Ectodermal cell (in vitro differentiated cells): ENCODE data around the gene NCAPH2. TPM values are rescaled to one million over a fixed set of nuclear protein-coding genes. Genes with fewer than 3 reads are reported as not detected.

Source experiments
- H3K27ac ChIP-seq: 2 replicates; pipeline ENCODE4 v1.7.0; 2013; ENCODE audit warnings: mild to moderate bottlenecking, low read depth, low read length; ENCODE audit not compliant: insufficient read depth, poor library complexity, severe bottlenecking
- H3K27me3 ChIP-seq: 2 replicates; pipeline ENCODE4 v1.7.0; 2013; ENCODE audit warnings: mild to moderate bottlenecking, low read length; ENCODE audit not compliant: insufficient read depth, control insufficient read depth, poor library complexity, severe bottlenecking
- H3K36me3 ChIP-seq: one replicate; pipeline ENCODE4 v1.7.0; 2013; ENCODE audit warnings: low read length; ENCODE audit not compliant: control insufficient read depth, insufficient read depth
- H3K4me1 ChIP-seq: one replicate; pipeline ENCODE4 v1.7.0; 2013; ENCODE audit warnings: low read length; ENCODE audit not compliant: control insufficient read depth, insufficient read depth
- H3K4me3 ChIP-seq: 2 replicates; pipeline ENCODE4 v1.7.0; 2013; ENCODE audit warnings: low read depth, low read length, control low read depth; ENCODE audit not compliant: insufficient read depth
- H3K9me3 ChIP-seq: 2 replicates; pipeline ENCODE4 v1.7.0; 2013; ENCODE audit warnings: mild to moderate bottlenecking, low read length, moderate library complexity; ENCODE audit not compliant: control insufficient read depth
- WGBS, 2 experiments: methylation state at CpG; one replicate each; pipeline ENCODE4 v1.1.7; 2013; ENCODE audit warnings: missing lambda C conversion rate in 2 of 2; 5-methylcytosine and 5-hydroxymethylcytosine counted together
- polyA plus RNA-seq, 4 experiments: library from polyadenylated mRNA; stranded (reverse); fragments of 50-300 nt; gene quantifications; one replicate each; pipeline ENCODE4 v1.2.3, GENCODE V29; 2013

NCAPH2 gene
- 70.4 TPM for polyA plus RNA-seq (2013, experiment 1 of 4)
- polyA plus RNA-seq (2013, experiment 2 of 4), result 65.5 TPM
- polyA plus RNA-seq (2013, experiment 3 of 4), result 46.2 TPM
- 43.7 TPM for polyA plus RNA-seq (2013, experiment 4 of 4)

DNA sequence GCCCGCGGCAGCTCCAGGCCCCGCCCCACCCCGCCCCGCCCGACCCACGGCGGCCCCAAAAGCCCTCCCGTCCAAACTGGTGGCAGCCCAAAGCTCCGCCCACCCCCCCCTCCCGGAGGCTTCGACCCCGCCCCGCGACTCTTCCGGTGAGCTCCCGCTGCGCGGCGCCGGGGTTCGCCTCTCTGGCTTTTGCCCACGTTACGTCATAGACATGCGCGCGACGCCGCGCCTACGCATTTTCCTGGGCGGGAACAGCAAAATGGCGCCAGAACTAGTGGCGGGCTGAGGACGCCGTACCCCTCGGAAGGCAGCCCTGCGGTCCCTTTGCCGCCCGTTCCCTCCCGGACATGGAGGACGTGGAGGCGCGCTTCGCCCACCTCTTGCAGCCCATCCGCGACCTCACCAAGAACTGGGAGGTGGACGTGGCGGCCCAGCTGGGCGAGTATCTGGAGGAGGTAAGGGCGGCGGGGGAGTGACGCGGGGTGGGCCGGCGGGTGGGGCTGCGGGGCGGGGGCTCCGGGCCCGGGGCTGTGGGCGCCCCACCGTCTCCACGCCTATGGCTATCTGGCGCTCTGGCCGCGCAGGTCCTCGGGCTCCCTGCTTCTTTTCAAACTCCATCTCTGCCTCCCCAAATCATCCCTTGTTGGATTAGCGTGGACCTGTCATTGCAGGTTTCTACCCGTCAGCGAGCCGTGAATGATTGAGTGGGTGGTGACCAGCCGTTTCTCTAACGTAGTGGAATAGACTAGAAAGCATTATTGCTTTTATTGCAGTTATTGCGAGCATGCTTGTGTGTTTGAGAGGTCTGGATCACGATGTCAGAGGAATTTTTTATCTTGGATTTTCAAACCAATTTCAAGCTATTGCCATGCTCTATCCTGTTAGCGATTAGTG, at the start of gene NCAPH2:
TSS of gene NCAPH2 (plus strand) at position 234 of the 894 bp plus-strand sequence. CDS start at position 348, 114 bp downstream.
- no peaks in the 10 kb centered on the region for H3K27me3 ChIP-seq
- H3K36me3 ChIP-seq, result peaks cover 4% of the 10 kb centered on the region

DNA sequence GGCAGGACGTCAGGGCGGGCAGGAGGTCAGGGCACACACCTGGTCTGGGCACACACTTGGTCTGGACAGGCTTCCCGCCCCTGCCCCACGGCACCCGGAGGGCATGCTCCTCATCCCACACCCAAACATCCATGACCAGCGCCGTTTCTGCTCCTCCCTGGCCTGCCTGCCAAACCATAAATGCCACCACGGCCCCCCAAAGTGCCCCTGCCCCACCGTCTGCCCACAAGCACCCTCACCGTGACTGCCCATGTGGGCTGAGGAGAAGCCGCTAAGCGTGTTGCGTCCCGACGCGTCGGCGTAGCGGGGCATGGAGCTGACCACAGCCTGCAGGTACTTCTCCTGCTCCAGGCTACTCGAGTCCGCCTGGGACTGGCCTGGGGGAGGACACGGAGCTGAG, 49.0 kb upstream of the NCAPH2 start:
- no peak overlapping the region for H3K4me3 ChIP-seq
- no peaks in the 10 kb centered on the region for H3K4me1 ChIP-seq
- peaks cover 49% of the 10 kb centered on the region for H3K36me3 ChIP-seq
- no peaks in the 10 kb centered on the region for H3K9me3 ChIP-seq
- no peaks in the 10 kb centered on the region for H3K27me3 ChIP-seq
- no peak overlapping the region for H3K27ac ChIP-seq
- 96 to 97% methylated on average over 22 of the region's 22 CpGs for WGBS, 2 experiments

More for the DNA sequence above, at the start of gene NCAPH2:
- peak within 1 kb of the TSS; percentile 95 for H3K4me3 ChIP-seq
- 1% methylated on average over 70 to 76 of the region's 76 CpGs for WGBS, 2 experiments
- peaks cover 9% of the 10 kb centered on the region for H3K4me1 ChIP-seq
- H3K9me3 ChIP-seq, result no peaks in the 10 kb centered on the region
- peak within 1 kb of the TSS; percentile 93 for H3K27ac ChIP-seq

DNA sequence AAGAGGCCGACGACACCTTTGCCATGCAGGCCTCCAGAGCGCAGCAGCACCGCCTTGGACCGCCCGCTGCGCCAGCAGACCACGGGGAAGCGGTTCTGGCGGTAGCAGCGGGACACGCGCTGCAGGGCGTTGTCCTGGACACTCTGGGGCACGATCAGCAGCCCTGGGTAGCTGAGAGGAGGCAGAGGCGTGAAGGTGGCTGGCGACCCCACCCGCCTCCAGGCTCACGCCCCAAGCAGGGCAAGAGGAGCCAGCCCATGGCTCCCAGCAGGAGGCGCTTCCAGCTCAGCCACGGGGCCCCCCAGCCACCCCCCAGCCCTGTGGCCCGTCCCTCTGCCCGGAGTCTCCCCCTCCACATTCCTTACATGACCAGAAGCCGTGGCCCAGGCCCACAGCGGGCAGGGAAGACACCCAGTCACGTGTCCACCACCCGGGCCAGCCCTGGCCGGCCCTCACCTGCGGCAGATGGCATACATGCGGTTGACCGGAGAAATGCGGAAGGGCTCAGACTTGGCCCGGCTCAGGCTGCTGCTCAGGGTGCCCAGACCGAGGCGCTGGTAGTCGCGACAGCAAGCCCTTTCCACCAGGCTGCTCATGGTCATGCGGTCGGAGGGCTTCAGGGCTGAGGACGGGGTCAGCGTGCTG, 48.4 kb upstream of the NCAPH2 start:
- peaks cover 45% of the 10 kb centered on the region for H3K36me3 ChIP-seq
- no peak overlapping the region for H3K4me3 ChIP-seq
- H3K9me3 ChIP-seq, result no peaks in the 10 kb centered on the region
- H3K27ac ChIP-seq, result no peak overlapping the region
- 95 to 96% methylated on average over 41 of the region's 41 CpGs for WGBS, 2 experiments
- no peaks in the 10 kb centered on the region for H3K27me3 ChIP-seq
- no peaks in the 10 kb centered on the region for H3K4me1 ChIP-seq

DNA sequence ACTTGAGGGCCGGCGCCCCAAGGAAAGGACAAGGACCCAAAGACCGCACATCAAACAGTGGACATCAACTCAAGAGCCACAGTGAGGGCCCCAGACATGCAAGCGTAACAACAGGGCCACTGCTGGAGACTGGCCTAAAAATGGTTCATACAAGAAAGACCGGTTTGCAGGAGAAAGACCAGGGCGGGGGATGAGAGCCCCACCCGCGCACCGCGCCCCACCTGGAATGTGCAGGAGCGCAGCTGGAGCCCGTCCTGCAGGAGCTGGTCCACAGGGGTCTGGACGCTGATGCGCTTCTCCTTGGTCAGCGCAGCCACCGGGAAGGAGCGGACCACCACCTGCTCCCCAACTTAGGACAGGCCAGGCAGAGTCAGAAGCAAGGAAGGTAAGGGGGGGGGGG, 47.1 kb upstream of the NCAPH2 start:
- no peak overlapping the region for H3K27ac ChIP-seq
- H3K27me3 ChIP-seq, result no peaks in the 10 kb centered on the region
- no peaks in the 10 kb centered on the region for H3K4me1 ChIP-seq
- H3K9me3 ChIP-seq, result no peaks in the 10 kb centered on the region
- H3K36me3 ChIP-seq, result peaks cover 57% of the 10 kb centered on the region
- no peak overlapping the region for H3K4me3 ChIP-seq
- WGBS, 2 experiments, result 96 to 97% methylated on average over 17 of the region's 17 CpGs

DNA sequence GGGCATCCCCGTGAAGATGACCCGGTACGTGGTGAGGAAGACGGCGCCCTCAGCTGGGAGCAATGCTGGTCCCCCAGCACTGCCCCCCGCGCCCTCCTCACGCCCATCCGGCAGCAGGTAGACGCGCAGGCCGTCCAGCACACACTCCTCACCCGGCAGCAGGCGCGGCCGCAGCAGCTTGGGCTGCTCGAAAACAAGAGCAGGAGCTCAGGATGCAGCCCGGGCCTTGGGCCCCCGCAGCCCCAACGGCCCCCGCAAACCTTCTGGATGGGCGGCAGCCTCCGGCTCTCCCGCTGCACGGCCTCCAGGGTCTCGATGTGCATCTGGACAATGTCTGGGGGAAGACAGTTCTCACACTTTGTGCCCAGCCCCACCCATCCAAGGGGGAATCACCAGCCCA, 46.5 kb upstream of the NCAPH2 start:
- Histone ChIP-seq H3K27ac (no peak overlapping the region), H3K4me1 (no peaks in the 10 kb centered on the region), H3K9me3 (no peaks in the 10 kb centered on the region), H3K27me3 (no peaks in the 10 kb centered on the region), H3K36me3 (peaks cover 63% of the 10 kb centered on the region), H3K4me3 (no peak overlapping the region)
- WGBS, 2 experiments, result 96 to 97% methylated on average over 26 of the region's 26 CpGs

DNA sequence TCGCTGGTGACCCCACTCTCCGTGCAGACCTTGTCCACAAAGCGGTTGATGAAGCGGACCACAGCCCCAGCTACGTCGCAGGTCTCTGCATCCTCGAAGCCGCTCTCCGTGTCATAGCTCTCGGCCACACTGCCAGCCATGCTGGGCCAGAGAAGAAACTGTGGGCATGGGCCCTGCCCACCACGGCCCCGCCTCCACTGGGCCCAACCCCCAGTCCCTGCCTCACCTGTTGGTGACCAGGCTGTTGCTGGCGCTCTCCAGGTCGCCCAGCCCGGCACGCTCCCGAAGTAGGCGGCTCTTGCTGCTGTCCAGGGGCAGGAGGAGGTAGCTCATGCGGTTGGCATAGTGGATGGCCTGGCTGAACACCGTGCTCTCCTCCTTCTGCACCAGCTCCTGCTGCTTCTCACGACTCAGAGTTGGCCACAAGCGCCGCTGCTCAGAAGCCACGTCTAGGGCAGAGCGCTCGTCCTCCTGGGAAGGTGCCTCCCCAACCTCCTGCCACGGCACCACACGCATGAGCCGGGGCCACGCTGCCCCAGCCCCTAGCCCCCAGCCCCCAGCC, 46.0 kb upstream of the NCAPH2 start:
- Histone ChIP-seq H3K27ac (no peak overlapping the region), H3K36me3 (peaks cover 63% of the 10 kb centered on the region), H3K27me3 (no peaks in the 10 kb centered on the region), H3K9me3 (no peaks in the 10 kb centered on the region), H3K4me3 (no peak overlapping the region), H3K4me1 (no peaks in the 10 kb centered on the region)
- 96 to 97% methylated on average over 30 of the region's 30 CpGs for WGBS, 2 experiments

DNA sequence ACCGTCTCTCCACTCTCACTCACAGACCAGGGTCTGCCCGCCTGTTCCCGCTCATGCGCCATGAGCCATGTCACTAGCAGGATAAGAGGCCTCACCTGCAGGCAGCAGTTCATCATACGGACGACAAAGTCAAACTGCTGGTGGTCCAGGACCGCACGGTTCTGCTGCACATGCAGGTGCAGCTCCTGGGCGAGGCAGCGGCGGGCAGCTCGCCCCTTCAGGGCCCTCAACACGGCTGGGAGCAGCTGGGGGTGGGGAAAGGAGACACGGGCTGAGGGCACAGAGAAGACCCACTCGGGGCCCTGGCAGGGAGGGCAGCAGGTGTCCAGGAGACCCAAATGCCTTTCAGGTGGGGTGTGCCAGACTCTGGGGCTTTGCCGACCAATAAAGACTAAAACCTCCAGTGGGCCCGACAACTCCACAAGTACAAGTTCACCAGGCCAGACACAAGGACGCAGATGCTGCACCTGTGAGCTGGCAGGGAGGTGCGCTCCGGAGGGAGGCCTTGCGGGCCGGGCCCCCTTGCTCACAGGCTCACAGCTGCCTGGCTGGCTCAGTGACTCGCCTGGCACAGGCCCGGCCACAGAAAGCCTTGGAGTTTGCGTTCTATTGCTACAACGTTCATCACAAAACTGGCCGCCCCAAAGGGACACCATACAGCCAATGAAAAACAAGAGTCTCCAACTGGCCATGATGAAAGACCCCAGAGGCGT, 44.7 kb upstream of the NCAPH2 start:
- Histone ChIP-seq H3K27me3 (no peaks in the 10 kb centered on the region), H3K4me3 (no peak overlapping the region), H3K4me1 (no peaks in the 10 kb centered on the region), H3K27ac (no peak overlapping the region), H3K9me3 (no peaks in the 10 kb centered on the region), H3K36me3 (peaks cover 61% of the 10 kb centered on the region)
- 96 to 97% methylated on average over 28 of the region's 28 CpGs for WGBS, 2 experiments

DNA sequence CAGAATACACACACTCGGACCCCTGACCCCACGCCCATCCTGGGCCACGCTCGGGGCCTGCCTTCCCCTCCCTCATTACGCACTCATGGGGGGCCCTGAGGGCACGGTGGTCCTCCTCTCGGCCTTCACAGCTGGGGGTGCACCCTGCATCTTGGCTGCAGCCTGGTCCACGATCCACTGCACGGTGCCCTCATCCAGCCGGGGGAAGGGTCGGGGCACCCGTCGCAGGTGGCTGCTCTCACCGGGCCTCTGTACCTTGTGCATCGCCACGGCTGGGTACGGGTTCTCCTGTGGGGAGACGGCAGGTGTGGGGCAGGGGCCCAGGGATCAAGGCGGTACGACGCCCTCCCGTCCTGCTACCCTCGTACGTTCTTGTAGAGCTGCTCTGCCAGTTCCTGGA, 43.6 kb upstream of the NCAPH2 start:
- Histone ChIP-seq H3K9me3 (no peaks in the 10 kb centered on the region), H3K27ac (no peak overlapping the region), H3K4me3 (no peak overlapping the region), H3K36me3 (peaks cover 59% of the 10 kb centered on the region), H3K27me3 (no peaks in the 10 kb centered on the region), H3K4me1 (no peaks in the 10 kb centered on the region)
- WGBS, 2 experiments, result 94 to 95% methylated on average over 24 of the region's 24 CpGs

DNA sequence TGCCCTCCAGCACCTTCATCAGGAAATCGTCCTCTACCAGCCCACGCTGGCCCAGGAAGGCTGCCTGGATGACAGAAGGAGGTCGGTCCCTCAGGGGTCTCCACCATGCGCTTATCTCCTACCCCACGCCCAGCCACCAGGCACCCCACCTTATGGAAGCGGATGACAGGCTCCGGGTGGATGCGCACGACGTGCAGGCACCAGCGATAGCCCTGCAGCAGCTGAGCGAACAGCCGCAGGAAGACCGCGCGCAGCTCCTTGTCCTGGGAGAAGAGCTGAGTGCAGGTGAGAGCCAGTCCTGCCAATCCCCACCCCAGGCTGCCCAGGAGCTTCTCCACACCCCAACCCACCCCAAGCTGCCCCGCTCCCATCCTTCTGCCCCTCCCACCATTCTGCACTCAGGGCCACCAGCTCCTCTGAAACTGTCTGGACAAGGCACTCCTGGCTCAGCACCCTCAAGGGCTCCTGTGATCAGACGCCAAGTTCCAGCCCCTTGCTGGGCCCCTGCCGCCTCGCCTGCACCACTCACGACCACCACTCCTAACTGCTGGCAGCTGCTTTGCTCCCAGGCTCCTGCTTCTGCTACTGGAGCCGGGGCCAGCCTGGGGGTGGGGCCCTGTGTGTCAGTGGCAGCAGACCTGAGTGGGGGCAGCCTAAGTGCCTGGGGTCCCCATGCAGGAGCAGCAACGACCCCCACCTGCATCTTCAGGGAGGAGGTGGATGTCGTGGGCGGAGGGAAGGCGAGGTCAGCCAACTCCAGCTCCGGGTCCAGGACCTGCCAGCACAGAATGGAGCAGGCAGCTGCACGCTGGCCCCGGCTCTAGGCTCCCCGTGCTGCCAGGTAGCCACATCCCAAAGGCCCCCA, 42.7 kb upstream of the NCAPH2 start:
- H3K4me1 ChIP-seq, result peaks cover 6% of the 10 kb centered on the region
- H3K27ac ChIP-seq, result no peak overlapping the region
- no peaks in the 10 kb centered on the region for H3K9me3 ChIP-seq
- H3K4me3 ChIP-seq, result no peak overlapping the region
- H3K36me3 ChIP-seq, result peaks cover 56% of the 10 kb centered on the region
- H3K27me3 ChIP-seq, result no peaks in the 10 kb centered on the region
- WGBS, 2 experiments, result 95 to 96% methylated on average over 30 of the region's 30 CpGs
